Measurements from ENCODE around the gene NKX3-2.

NKX3-2 gene

DNA sequence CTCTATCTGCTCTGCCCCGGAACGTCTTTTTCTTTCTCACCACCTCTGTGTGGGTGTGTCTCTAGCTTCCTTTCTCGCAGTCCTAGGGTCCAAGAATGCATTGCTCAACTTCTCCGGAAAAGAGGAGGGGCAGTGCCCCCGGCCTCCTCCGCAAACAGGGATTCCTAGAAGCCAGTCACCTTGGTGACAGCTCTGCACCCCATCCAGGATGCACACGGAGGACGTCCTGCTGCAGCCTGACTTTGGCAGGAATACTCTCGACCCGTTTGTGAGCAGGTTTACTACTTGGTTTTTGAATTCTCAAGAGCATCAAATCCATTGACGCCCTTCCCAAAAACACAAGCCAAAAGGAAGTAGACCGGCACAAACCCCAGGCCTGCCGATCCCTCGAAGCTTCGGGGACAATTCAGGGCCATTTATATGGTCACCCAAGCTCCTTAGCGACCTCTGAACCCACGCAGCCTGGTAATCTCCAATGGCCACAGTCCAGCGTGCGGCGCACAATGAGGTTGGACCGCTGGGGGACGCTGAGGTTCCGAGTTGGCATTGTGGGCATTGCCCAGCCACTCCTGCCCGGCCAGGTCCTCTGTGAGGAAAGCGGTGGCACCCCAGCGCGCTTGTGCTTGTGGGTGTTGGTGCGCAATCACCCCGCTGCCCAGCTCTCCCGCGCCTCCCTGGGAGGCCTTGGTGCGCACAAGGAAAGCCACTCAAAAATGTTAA, 9.8 kb downstream of the NKX3-2 start:
- FAIRE-seq (no peak), DNase-seq (ENCODE audit: insufficient read length, low spot score) (no peak)

GRCh38 chr4:13533670-13534343, 10.5 kb downstream of the NKX3-2 start:
- no peak for DNase-seq (ENCODE audit: insufficient read length, low spot score)
- no peak for FAIRE-seq

GRCh38 chr4:13531625-13531998, 12.7 kb downstream of the NKX3-2 start:
- FAIRE-seq (no peak), DNase-seq (ENCODE audit: insufficient read length, low spot score) (no peak)

DNA sequence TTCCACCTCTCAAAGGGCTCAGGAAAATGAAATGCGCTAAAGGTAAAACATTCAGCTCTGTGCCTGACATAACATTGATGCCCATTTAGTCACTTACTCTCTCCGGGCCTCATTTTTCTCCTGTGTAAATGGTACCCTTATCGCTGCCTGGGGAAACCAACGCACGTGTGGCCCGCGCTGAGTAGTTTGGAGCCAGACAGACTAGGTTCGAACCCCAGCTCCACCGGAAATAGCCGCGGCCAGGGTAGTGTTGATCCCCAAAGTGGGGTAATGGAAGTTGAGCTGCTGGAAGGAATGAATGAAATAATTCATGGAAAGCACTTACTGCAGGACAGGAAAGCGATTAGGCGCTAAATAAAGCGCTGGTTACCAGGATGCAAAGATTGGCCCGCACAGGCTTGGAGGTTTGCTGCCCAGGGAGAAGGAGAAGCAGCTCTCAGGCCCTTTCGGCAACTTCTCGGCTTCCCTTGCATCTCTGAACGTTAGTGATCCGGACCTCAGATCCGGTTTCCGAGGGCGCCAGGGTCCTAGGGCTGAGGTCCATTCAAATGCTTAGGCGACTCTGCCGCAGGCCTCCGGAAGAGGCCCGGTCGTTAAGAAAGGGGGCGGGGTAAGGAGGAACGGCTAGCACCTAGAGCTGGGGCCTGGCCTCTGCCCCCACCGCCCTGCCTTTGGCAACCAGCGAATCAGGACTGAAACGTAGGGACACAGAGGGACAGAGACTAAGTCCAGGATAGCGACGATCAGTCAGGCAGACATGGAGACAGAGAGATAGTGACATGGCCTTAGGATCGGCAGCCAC, 13.3 kb downstream of the NKX3-2 start:
- no peak for FAIRE-seq
- DNase-seq (ENCODE audit: insufficient read length, low spot score), result no peak

DNA sequence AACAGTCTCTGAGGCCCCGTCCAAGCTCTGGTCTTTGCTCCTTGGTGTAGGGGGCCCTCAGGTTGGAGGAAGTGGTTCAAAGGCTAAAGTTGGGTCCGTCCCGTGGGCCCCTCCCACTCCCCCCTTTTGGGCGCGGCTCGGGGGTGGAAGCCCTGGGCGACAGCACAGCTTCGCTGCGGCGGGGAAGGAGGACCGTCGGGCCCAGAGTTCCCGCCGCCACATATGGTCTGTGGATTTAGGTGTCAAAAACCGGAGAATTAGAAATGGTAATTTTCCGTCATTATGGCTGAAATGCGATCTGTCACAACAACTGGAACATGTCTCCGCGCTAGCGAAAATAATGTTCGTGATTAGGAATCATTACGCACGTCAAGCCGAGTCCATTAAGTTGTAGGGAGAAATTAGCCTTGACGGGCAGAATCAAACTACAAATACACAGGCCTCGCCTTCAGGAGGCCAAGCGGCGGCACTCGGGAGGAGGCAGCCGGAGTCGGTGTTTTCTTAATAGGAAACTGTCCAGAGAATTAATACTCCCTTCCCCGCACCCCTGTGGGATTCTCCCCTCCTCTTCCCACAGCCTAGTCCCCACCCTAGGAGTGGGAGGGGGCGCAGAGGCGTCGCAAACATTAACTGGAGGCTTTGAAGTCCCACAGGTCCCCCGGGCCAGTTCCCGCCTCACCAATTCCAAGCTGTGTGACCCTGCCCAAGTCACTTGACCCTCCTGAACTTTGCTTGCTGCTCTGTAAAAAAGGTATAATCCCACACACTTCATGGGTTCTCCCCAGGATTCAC, 15.0 kb downstream of the NKX3-2 start:
- FAIRE-seq (no peak), DNase-seq (ENCODE audit: insufficient read length, low spot score) (no peak)

- no peak for DNase-seq (ENCODE audit: insufficient read length, low spot score)
- FAIRE-seq, result no peak
These were observed 15.5 kb downstream of the NKX3-2 start for GRCh38 chr4:13528821-13529127.

DNA sequence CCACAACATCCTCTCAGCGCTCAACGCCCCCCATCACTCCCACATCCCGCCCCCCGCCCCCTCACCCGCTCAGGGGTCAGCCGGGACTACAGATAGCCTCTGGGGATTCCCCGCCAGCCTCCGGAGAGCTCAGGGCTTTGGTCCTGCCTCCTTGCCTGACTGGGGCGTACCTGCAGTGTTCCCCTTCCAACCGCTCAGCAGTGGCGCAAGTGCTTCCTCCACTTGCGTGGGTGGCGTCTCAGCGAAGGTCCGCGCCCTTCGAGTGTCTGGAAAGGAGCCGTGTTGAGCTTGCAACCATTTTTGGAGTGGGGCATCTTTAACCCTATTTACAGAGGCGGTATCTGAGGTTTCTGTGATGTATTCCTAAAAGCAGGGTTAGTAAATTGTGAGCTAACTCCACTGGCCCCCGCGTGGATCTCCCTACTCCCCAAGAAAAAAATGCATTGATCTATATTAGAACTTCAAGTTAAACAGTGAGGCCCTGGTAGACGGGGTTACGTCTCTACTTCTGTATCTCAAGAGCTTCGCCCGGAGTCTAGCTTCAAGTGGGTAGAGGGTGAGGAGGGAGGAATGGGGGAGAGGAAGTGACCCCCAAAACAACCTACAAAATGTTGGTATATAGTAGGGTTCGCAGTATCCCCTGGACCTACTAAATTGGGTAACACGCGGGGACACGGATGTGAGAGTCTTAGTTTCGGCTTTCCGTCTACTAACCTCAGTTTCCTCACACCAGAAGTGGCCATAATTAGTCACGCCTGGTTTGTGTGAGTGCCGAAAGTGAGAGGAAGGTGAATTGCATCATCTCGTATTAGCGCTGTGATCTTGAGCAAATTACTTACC, 16.1 kb downstream of the NKX3-2 start:
- DNase-seq (ENCODE audit: insufficient read length, low spot score) (no peak), FAIRE-seq (peak; percentile 80)

- DNase-seq (ENCODE audit: insufficient read length, low spot score), result no peak
- no peak for FAIRE-seq
These were observed 16.9 kb downstream of the NKX3-2 start for GRCh38 chr4:13527192-13527980.

GRCh38 chr4:13526658-13527057, 17.6 kb downstream of the NKX3-2 start:
- no peak for FAIRE-seq
- DNase-seq (ENCODE audit: insufficient read length, low spot score), result no peak

- FAIRE-seq (no peak), DNase-seq (ENCODE audit: insufficient read length, low spot score) (no peak)
These were observed 18.6 kb downstream of the NKX3-2 start for GRCh38 chr4:13525606-13526281.

DNA sequence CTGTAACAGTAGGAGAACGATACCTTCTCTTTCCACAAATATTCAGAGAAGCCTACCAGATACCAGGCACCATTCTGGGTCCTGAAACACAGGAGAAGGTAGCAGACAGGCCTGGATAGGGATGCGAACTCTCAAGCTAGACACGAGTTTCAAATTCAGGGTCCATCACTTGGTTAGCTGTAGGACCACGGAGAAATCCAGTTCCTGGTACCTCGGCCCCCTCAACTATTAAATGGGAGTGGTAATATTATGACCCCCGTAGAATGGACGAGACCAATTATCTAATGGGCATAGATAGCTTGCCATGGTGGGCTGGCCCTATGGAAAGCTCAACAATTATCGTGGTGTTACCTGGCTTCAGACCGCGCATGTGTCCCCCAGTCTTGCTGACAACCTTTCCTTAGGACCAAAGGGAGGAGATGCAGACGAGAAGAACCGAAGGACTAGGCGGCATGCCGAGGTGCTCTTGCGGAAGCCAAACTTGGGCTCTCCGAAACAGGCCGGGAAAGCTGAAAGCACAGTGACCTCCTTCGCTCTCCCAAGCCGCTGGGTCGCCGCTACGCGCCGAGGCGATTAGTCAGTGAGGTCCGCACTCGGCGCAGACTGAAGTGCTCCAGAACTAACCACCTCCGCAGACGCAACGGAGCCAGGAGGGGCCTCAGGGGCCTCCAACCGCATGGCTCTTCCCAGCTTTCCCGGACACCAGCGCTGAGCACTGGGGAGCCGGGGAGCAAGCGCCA, 19.6 kb downstream of the NKX3-2 start:
- FAIRE-seq (no peak), DNase-seq (ENCODE audit: insufficient read length, low spot score) (no peak)

DNA sequence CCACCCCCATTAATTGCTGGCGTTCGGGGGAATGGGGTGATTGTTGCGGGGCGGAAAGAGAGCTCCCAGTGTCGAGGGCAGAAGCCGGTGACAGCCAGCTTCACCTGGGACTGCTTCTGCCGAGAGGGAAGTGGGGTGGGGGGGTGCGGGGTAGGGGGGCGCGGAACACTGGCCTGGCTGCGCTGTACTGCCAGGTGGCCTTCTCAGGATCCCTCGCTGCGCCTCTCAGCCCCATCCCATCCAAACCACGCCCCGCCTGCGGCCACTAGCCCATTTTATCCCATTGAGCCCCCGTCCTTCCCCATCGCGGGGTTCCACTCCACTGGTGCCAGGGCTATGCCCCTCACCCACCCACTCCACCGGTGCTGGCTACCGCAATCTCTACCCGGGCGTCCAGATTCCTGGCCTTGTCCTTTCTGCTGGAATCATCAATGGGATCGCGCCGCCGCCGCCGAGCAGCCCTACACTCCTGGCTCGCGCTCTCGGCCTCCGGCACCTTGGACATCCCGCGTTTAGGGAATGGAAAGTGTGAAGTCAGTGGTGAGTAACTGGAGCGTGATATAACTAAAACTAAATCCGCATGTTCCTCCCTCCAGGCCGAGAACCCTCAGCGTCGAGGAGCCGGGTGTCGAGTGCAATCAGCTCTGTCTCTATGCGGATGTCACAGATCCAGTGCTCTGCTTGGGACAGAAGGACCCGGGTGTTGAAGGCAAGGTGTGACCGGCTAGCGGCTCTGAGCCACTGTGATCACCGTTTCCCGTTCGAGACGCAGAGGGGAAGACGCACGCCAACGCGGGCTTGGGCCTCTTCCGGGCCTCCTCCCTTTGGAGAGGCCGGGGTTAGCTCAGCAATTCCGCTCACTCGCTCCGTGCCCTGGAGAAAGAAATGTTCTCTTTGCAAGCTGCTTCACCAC, 20.5 kb downstream of the NKX3-2 start:
- no peak for FAIRE-seq
- no peak for DNase-seq (ENCODE audit: insufficient read length, low spot score)

GRCh38 chr4:13523105-13523477, 21.2 kb downstream of the NKX3-2 start:
- FAIRE-seq (no peak), DNase-seq (ENCODE audit: insufficient read length, low spot score) (no peak)

GRCh38 chr4:13522282-13523104, 21.8 kb downstream of the NKX3-2 start:
- DNase-seq (ENCODE audit: insufficient read length, low spot score), result no peak
- no peak for FAIRE-seq

DNA sequence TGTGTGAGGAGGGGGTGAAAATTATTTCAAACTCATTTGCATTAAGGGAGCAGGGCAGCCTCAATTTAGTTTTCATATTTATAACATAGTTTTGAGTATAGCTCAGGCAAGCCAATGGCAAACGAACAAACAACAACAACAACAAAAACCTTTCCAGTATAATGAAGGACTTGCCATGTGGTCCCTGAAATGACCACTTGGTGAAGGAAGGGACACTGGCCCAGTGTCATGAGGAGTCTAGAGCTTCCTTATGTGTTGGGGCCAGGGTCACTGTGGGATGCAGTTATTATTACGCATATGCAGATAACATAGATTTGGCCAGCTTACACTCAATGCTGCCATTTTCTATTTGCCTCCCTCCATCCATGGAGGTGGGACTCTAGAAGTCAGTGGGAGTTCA, 23.3 kb downstream of the NKX3-2 start:
- DNase-seq (ENCODE audit: insufficient read length, low spot score) (no peak), FAIRE-seq (no peak)

- FAIRE-seq, result no peak
These were observed 27.9 kb downstream of the NKX3-2 start for GRCh38 chr4:13516315-13516860.

More at GRCh38 chr4:13516315-13516860, 27.9 kb downstream of the NKX3-2 start:
- no peak for DNase-seq (ENCODE audit: insufficient read length, low spot score)

Data from GM19239 (cell line).